Vagina (tissue), 2 donors: ENCODE results near the gene PFDN2.

Source experiments
- CTCF ChIP-seq, 3 experiments: fragments of 450-650 bp in 2 of 3; fragments of 200-600 bp in 1 of 3; sonication (generic) in 1 of 3; IDR thresholded peaks; one replicate each; pipeline ENCODE4 v1.5.1; 2017 to 2019; ENCODE audit warnings: antibody characterized with exemption in 3 of 3, mild to moderate bottlenecking in 2 of 3, moderate library complexity in 2 of 3
- POLR2A ChIP-seq, 2 donors: fragments of 450-650 bp; IDR thresholded peaks; one replicate each; pipeline ENCODE4 v1.6.1; 2017; ENCODE audit warnings: antibody characterized with exemption in 2 of 2, mild to moderate bottlenecking in 2 of 2, moderate library complexity in 2 of 2
- POLR2AphosphoS5 ChIP-seq, 2 donors: sonication (generic); formaldehyde crosslinking; IDR thresholded peaks; one replicate each; pipeline ENCODE4 v1.9.0; 2017; ENCODE audit warnings: antibody characterized with exemption in 2 of 2, mild to moderate bottlenecking in 2 of 2, low read depth in 1 of 2; ENCODE audit not compliant: insufficient read depth in 1 of 2

GRCh38 chr1:161079436-161080110 is 38.3 kb downstream of the PFDN2 start:
- no peak for TF ChIP-seq CTCF (IDR thresholded peaks at IDR 0.05)
- no peak for TF ChIP-seq POLR2A (IDR thresholded peaks at IDR 0.05)
- TF ChIP-seq POLR2AphosphoS5 (IDR thresholded peaks at IDR 0.05; ENCODE audit: insufficient read depth in 1 of 2, low read depth in 1 of 2), result no peak
